ENCODE data around the gene MAP2. TPM values are rescaled to one million over a fixed set of nuclear protein-coding genes. Genes with fewer than 3 reads are reported as not detected.

MAP2 gene
- total and polyA plus RNA-seq, 2 experiments from 2014 or later, result 2.9 to 4.4 TPM

DNA sequence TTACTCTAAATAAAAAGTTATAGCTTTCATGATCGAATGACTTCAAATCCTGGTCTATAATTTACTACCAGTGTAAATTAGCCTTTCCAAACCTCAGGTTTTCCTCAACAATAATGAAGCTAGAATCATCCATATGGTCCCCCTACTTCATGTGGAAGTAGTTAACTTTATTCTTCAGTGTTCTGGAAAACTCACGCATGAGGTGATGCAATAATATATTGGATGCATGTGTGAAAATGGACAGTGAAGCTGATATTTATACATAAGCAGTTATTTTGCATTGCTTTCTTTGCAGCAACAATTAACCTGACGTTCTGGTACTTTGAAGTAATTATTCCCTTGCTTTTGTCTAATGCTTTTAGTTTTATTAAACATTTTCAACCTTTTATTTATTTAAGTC, 329.2 kb downstream of the MAP2 start (continued):
- TF ChIP-seq REST (IDR thresholded peaks at IDR 0.05; ENCODE audit: unreplicated experiment), result no peak
- no peak for TF ChIP-seq POLR2AphosphoS5 (IDR thresholded peaks at IDR 0.05; ENCODE audit: low read depth)
- TF ChIP-seq, protein P1, sequence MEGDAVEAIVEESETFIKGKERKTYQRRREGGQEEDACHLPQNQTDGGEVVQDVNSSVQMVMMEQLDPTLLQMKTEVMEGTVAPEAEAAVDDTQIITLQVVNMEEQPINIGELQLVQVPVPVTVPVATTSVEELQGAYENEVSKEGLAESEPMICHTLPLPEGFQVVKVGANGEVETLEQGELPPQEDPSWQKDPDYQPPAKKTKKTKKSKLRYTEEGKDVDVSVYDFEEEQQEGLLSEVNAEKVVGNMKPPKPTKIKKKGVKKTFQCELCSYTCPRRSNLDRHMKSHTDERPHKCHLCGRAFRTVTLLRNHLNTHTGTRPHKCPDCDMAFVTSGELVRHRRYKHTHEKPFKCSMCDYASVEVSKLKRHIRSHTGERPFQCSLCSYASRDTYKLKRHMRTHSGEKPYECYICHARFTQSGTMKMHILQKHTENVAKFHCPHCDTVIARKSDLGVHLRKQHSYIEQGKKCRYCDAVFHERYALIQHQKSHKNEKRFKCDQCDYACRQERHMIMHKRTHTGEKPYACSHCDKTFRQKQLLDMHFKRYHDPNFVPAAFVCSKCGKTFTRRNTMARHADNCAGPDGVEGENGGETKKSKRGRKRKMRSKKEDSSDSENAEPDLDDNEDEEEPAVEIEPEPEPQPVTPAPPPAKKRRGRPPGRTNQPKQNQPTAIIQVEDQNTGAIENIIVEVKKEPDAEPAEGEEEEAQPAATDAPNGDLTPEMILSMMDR (conservative IDR thresholded peaks at IDR 0.05; ENCODE audit: low read depth in 2 of 2), result no peak
- no peak for TF ChIP-seq NANOG (IDR thresholded peaks at IDR 0.05; ENCODE audit: borderline replicate concordance)
- TF ChIP-seq EZH2phosphoT487 (IDR thresholded peaks at IDR 0.05; ENCODE audit: unreplicated experiment), result no peak

- peak; percentile 44 for DNase-seq (ENCODE audit: low spot score)
- ATAC-seq, result peak; percentile 77
- H3K27me3 Mint-ChIP-seq (ENCODE audit: insufficient read depth, low read depth, poor library complexity), result peaks cover 87% of the 10 kb centered on the region
- H4K20me1 ChIP-seq (replicated peaks; ENCODE audit: insufficient read depth), result peaks cover 22% of the 10 kb centered on the region
- no peaks in the 10 kb centered on the region for H3F3A ChIP-seq (replicated peaks; ENCODE audit: low read depth)
- H3K27me3 ChIP-seq (ENCODE audit: insufficient read depth), result peaks cover 100% of the 10 kb centered on the region
- H3K27ac ChIP-seq (ENCODE audit: low read depth), result no peak overlapping the region
- no peaks in the 10 kb centered on the region for H3K9me2 ChIP-seq (ENCODE audit: insufficient read depth)
- H3K36me3 ChIP-seq (ENCODE audit: insufficient read depth), result no peaks in the 10 kb centered on the region
- peaks cover under 1% of the 10 kb centered on the region; the same call in 2 of the 3 replicates for H3K36me3 Mint-ChIP-seq (ENCODE audit: low read depth)
- H3K9me3 Mint-ChIP-seq, result peaks cover 13% of the 10 kb centered on the region; the same call in 2 of the 3 replicates
- H3K4me1 Mint-ChIP-seq, result peaks cover 13% of the 10 kb centered on the region; the same call in 2 of the 3 replicates
- peak overlapping the region; percentile 25; the same call in 1 of the 2 replicates for H3K4me2 ChIP-seq
- H3K79me2 ChIP-seq (replicated peaks; ENCODE audit: insufficient read depth), result no peaks in the 10 kb centered on the region
- H3K27ac Mint-ChIP-seq, result no peak overlapping the region
- no peak overlapping the region for H3K4me3 Mint-ChIP-seq
- H3K4me3 ChIP-seq, result no peak overlapping the region
- H3K4me1 ChIP-seq (ENCODE audit: insufficient read depth), result peaks cover 12% of the 10 kb centered on the region
- H2AFZ ChIP-seq, result no peak overlapping the region
- TF ChIP-seq POLR2AphosphoS5 (IDR thresholded peaks at IDR 0.05; ENCODE audit: low read depth) (peak; percentile 55), STAT1 (IDR thresholded peaks at IDR 0.05; ENCODE audit: unreplicated experiment) (no peak), ZNF331 (CRISPR knock-in tag; IDR thresholded peaks at IDR 0.05; ENCODE audit: low read depth) (no peak), JUNB (IDR thresholded peaks at IDR 0.05; ENCODE audit: unreplicated experiment) (no peak), CREB1 (CRISPR knock-in tag; IDR thresholded peaks at IDR 0.05; ENCODE audit: low read depth) (peak; percentile 34; the same call in 1 of the 2 replicates), EZH2phosphoT487 (IDR thresholded peaks at IDR 0.05; ENCODE audit: unreplicated experiment) (no peak), NANOG (IDR thresholded peaks at IDR 0.05; ENCODE audit: borderline replicate concordance) (peak; percentile 44; the same call in 1 of the 2 replicates), EZH2 (IDR thresholded peaks at IDR 0.05; ENCODE audit: low read depth, unreplicated experiment) (no peak)
- TF ChIP-seq, protein P2, sequence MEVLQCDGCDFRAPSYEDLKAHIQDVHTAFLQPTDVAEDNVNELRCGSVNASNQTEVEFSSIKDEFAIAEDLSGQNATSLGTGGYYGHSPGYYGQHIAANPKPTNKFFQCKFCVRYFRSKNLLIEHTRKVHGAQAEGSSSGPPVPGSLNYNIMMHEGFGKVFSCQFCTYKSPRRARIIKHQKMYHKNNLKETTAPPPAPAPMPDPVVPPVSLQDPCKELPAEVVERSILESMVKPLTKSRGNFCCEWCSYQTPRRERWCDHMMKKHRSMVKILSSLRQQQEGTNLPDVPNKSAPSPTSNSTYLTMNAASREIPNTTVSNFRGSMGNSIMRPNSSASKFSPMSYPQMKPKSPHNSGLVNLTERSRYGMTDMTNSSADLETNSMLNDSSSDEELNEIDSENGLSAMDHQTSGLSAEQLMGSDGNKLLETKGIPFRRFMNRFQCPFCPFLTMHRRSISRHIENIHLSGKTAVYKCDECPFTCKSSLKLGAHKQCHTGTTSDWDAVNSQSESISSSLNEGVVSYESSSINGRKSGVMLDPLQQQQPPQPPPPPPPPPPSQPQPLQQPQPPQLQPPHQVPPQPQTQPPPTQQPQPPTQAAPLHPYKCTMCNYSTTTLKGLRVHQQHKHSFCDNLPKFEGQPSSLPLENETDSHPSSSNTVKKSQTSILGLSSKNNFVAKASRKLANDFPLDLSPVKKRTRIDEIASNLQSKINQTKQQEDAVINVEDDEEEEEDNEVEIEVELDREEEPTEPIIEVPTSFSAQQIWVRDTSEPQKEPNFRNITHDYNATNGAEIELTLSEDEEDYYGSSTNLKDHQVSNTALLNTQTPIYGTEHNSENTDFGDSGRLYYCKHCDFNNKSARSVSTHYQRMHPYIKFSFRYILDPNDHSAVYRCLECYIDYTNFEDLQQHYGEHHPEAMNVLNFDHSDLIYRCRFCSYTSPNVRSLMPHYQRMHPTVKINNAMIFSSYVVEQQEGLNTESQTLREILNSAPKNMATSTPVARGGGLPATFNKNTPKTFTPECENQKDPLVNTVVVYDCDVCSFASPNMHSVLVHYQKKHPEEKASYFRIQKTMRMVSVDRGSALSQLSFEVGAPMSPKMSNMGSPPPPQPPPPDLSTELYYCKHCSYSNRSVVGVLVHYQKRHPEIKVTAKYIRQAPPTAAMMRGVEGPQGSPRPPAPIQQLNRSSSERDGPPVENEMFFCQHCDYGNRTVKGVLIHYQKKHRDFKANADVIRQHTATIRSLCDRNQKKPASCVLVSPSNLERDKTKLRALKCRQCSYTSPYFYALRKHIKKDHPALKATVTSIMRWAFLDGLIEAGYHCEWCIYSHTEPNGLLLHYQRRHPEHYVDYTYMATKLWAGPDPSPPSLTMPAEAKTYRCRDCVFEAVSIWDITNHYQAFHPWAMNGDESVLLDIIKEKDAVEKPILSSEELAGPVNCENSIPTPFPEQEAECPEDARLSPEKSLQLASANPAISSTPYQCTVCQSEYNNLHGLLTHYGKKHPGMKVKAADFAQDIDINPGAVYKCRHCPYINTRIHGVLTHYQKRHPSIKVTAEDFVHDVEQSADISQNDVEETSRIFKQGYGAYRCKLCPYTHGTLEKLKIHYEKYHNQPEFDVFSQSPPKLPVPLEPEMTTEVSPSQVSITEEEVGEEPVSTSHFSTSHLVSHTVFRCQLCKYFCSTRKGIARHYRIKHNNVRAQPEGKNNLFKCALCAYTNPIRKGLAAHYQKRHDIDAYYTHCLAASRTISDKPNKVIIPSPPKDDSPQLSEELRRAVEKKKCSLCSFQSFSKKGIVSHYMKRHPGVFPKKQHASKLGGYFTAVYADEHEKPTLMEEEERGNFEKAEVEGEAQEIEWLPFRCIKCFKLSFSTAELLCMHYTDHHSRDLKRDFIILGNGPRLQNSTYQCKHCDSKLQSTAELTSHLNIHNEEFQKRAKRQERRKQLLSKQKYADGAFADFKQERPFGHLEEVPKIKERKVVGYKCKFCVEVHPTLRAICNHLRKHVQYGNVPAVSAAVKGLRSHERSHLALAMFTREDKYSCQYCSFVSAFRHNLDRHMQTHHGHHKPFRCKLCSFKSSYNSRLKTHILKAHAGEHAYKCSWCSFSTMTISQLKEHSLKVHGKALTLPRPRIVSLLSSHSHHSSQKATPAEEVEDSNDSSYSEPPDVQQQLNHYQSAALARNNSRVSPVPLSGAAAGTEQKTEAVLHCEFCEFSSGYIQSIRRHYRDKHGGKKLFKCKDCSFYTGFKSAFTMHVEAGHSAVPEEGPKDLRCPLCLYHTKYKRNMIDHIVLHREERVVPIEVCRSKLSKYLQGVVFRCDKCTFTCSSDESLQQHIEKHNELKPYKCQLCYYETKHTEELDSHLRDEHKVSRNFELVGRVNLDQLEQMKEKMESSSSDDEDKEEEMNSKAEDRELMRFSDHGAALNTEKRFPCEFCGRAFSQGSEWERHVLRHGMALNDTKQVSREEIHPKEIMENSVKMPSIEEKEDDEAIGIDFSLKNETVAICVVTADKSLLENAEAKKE (CRISPR knock-in tag; IDR thresholded peaks at IDR 0.05), result no peak
- TF ChIP-seq, protein P3, sequence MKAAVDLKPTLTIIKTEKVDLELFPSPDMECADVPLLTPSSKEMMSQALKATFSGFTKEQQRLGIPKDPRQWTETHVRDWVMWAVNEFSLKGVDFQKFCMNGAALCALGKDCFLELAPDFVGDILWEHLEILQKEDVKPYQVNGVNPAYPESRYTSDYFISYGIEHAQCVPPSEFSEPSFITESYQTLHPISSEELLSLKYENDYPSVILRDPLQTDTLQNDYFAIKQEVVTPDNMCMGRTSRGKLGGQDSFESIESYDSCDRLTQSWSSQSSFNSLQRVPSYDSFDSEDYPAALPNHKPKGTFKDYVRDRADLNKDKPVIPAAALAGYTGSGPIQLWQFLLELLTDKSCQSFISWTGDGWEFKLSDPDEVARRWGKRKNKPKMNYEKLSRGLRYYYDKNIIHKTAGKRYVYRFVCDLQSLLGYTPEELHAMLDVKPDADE (IDR thresholded peaks at IDR 0.05), result no peak
Measured at GRCh38 chr2:209757163-209757562, 333.3 kb downstream of the MAP2 start.

Data from GM23338 (cell line).